ENCODE results near the gene AKIRIN1. TPM values are rescaled to one million over a fixed set of nuclear protein-coding genes. Genes with fewer than 3 reads are reported as not detected.

The AKIRIN1 gene
- total RNA-seq, 1 experiment from 2014 or later = 60.0 TPM

- no peaks in the 10 kb centered on the region for H3K27me3 ChIP-seq (ENCODE audit: insufficient read depth, low read length)
- intact Hi-C loops (cut with micrococcal nuclease) = no loop called here
- H3K79me2 ChIP-seq (ENCODE audit: insufficient read depth, low read length) = peaks cover 97% of the 10 kb centered on the region
- H2AFZ ChIP-seq (ENCODE audit: low read depth, low read length, poor library complexity, severe bottlenecking) = no peak overlapping the region
- no peaks in the 10 kb centered on the region for H3K9me3 ChIP-seq (ENCODE audit: control insufficient read depth in 1 of 2, insufficient read depth in 1 of 2, low read depth in 1 of 2, low read length in 2 of 2)
- no peak overlapping the region for H3K9ac ChIP-seq (ENCODE audit: low read length)
- POLR2A ChIA-PET = no interaction called here
- CTCF ChIA-PET = no interaction called here
- ATAC-seq (no peak), DNase-seq (ENCODE audit: low read depth, low spot score) (no peak)
- no peak overlapping the region for H3K4me3 ChIP-seq (replicated peaks in 1 of 2; ENCODE audit: low read depth in 1 of 2, low read length in 2 of 2)
- peaks cover 37 to 46% of the 10 kb centered on the region in 2 experiments for H3K36me3 ChIP-seq (ENCODE audit: control insufficient read depth in 1 of 2, insufficient read depth in 2 of 2, low read length in 2 of 2)
- no peak overlapping the region for H3K4me2 ChIP-seq (ENCODE audit: low read length)
- RAD21 ChIA-PET (ENCODE audit: low non-redundant PET in 1 of 2, low total read pairs in 2 of 2, uncharacterized antibody in 2 of 2, unreplicated experiment in 2 of 2) = no interaction called here
- H3K9me2 ChIP-seq (ENCODE audit: insufficient read depth) = no peaks in the 10 kb centered on the region
- H4K20me1 ChIP-seq (ENCODE audit: insufficient read depth) = peaks cover 18% of the 10 kb centered on the region; the same call in 1 of the 2 replicates
- no TSS peak for BruUV-seq (replicated peaks)
- peaks cover under 1 to 3% of the 10 kb centered on the region in 2 experiments; a peak in 3 of 4 replicates for H3K4me1 ChIP-seq (ENCODE audit: control insufficient read depth in 1 of 2, insufficient read depth in 2 of 2, low read length in 2 of 2)
- H3K27ac ChIP-seq (ENCODE audit: low read depth, low read length) = no peak overlapping the region
- no peak for TF ChIP-seq FOSL1 (IDR thresholded peaks at IDR 0.05; ENCODE audit: low read depth)
- no peak for TF ChIP-seq TCF7L2 (IDR thresholded peaks at IDR 0.05; ENCODE audit: borderline replicate concordance, extremely low read depth, insufficient read depth, insufficient read length)
- TF ChIP-seq, protein P1, sequence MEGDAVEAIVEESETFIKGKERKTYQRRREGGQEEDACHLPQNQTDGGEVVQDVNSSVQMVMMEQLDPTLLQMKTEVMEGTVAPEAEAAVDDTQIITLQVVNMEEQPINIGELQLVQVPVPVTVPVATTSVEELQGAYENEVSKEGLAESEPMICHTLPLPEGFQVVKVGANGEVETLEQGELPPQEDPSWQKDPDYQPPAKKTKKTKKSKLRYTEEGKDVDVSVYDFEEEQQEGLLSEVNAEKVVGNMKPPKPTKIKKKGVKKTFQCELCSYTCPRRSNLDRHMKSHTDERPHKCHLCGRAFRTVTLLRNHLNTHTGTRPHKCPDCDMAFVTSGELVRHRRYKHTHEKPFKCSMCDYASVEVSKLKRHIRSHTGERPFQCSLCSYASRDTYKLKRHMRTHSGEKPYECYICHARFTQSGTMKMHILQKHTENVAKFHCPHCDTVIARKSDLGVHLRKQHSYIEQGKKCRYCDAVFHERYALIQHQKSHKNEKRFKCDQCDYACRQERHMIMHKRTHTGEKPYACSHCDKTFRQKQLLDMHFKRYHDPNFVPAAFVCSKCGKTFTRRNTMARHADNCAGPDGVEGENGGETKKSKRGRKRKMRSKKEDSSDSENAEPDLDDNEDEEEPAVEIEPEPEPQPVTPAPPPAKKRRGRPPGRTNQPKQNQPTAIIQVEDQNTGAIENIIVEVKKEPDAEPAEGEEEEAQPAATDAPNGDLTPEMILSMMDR (IDR thresholded peaks at IDR 0.05 in 2 of 3, conservative IDR thresholded peaks at IDR 0.05 in 1 of 3; ENCODE audit: borderline replicate concordance in 1 of 3, insufficient read depth in 1 of 3, low read depth in 2 of 3, low read length in 2 of 3) = no peak
- no peak for TF ChIP-seq POLR2AphosphoS5 (IDR thresholded peaks at IDR 0.05; ENCODE audit: low read depth, low read length)
- no peak for TF ChIP-seq ZFX (IDR thresholded peaks at IDR 0.05)
Measured at GRCh38 chr1:38997901-38998190, 6.8 kb downstream of the AKIRIN1 start.

GRCh38 chr1:39001516-39002421, 10.7 kb downstream of the AKIRIN1 start:
- CTCF ChIA-PET = no interaction called here
- POLR2A ChIA-PET = no interaction called here
- Histone ChIP-seq H3K4me1 (ENCODE audit: control insufficient read depth in 1 of 2, insufficient read depth in 2 of 2, low read length in 2 of 2) (no peaks in the 10 kb centered on the region), H3K79me2 (ENCODE audit: insufficient read depth, low read length) (peaks cover 62% of the 10 kb centered on the region), H4K20me1 (ENCODE audit: insufficient read depth) (peaks cover 12% of the 10 kb centered on the region; the same call in 1 of the 2 replicates), H3K9ac (ENCODE audit: low read length) (no peak overlapping the region), H3K27me3 (ENCODE audit: insufficient read depth, low read length) (no peaks in the 10 kb centered on the region), H3K4me2 (ENCODE audit: low read length) (no peak overlapping the region), H3K27ac (ENCODE audit: low read depth, low read length) (no peak overlapping the region), H3K9me3 (ENCODE audit: control insufficient read depth in 1 of 2, insufficient read depth in 1 of 2, low read depth in 1 of 2, low read length in 2 of 2) (no peaks in the 10 kb centered on the region), H2AFZ (ENCODE audit: low read depth, low read length, poor library complexity, severe bottlenecking) (no peak overlapping the region), H3K9me2 (ENCODE audit: insufficient read depth) (no peaks in the 10 kb centered on the region), H3K36me3 (ENCODE audit: control insufficient read depth in 1 of 2, insufficient read depth in 2 of 2, low read length in 2 of 2) (peaks cover 57 to 72% of the 10 kb centered on the region in 2 experiments), H3K4me3 (replicated peaks in 1 of 2; ENCODE audit: low read depth in 1 of 2, low read length in 2 of 2) (no peak overlapping the region)
- BruUV-seq (replicated peaks) = no TSS peak
- intact Hi-C loops (cut with micrococcal nuclease) = no loop called here
- ATAC-seq (no peak), DNase-seq (ENCODE audit: low read depth, low spot score) (no peak)
- TF ChIP-seq, protein P2, sequence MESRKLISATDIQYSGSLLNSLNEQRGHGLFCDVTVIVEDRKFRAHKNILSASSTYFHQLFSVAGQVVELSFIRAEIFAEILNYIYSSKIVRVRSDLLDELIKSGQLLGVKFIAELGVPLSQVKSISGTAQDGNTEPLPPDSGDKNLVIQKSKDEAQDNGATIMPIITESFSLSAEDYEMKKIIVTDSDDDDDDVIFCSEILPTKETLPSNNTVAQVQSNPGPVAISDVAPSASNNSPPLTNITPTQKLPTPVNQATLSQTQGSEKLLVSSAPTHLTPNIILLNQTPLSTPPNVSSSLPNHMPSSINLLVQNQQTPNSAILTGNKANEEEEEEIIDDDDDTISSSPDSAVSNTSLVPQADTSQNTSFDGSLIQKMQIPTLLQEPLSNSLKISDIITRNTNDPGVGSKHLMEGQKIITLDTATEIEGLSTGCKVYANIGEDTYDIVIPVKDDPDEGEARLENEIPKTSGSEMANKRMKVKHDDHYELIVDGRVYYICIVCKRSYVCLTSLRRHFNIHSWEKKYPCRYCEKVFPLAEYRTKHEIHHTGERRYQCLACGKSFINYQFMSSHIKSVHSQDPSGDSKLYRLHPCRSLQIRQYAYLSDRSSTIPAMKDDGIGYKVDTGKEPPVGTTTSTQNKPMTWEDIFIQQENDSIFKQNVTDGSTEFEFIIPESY (IDR thresholded peaks at IDR 0.05; ENCODE audit: extremely low read depth, insufficient replicate concordance, low read length) = no peak
- TF ChIP-seq FOSL1 (IDR thresholded peaks at IDR 0.05; ENCODE audit: low read depth) = no peak
- no peak for TF ChIP-seq ZFX (IDR thresholded peaks at IDR 0.05)
- TF ChIP-seq EZH2 (IDR thresholded peaks at IDR 0.05) = no peak
- no peak for TF ChIP-seq ELF1 (IDR thresholded peaks at IDR 0.05; ENCODE audit: borderline replicate concordance, low read depth)
- RAD21 ChIA-PET (ENCODE audit: low non-redundant PET in 1 of 2, low total read pairs in 2 of 2, uncharacterized antibody in 2 of 2, unreplicated experiment in 2 of 2) = no interaction called here
